ENCODE results near the gene TACC2. TPM values are rescaled to one million over a fixed set of nuclear protein-coding genes. Genes with fewer than 3 reads are reported as not detected.

Gene TACC2
- total RNA-seq, 4 donors from 2014 or later = 95.9 to 122 (median 114) TPM

DNA sequence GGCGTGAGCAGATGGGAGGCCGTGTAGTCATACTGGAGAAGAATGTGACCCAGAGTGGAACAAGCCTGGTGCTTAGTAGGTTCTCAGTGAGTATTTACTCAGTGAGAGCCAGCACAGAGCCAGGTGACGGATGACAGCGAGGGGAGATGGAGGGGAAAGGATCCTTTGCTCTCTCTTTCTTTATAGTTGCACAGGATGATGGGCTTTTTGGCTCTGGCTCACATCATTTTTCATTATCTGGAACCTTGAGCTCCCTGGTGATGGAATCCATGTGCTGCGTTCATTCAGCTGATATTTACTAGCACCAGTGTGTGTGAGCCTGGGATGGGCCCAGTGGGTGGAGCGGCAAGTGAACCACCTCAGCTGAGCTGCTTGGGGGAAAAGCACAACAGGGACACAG lies 299.3 kb downstream of the TACC2 start:
- TF ChIP-seq, protein P1, sequence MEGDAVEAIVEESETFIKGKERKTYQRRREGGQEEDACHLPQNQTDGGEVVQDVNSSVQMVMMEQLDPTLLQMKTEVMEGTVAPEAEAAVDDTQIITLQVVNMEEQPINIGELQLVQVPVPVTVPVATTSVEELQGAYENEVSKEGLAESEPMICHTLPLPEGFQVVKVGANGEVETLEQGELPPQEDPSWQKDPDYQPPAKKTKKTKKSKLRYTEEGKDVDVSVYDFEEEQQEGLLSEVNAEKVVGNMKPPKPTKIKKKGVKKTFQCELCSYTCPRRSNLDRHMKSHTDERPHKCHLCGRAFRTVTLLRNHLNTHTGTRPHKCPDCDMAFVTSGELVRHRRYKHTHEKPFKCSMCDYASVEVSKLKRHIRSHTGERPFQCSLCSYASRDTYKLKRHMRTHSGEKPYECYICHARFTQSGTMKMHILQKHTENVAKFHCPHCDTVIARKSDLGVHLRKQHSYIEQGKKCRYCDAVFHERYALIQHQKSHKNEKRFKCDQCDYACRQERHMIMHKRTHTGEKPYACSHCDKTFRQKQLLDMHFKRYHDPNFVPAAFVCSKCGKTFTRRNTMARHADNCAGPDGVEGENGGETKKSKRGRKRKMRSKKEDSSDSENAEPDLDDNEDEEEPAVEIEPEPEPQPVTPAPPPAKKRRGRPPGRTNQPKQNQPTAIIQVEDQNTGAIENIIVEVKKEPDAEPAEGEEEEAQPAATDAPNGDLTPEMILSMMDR (IDR thresholded peaks at IDR 0.05) = no peak
- no peak for TF ChIP-seq POLR2A (IDR thresholded peaks at IDR 0.05)
- Histone ChIP-seq H3K4me1 (no peaks in the 10 kb centered on the region), H3K27me3 (no peaks in the 10 kb centered on the region), H3K36me3 (no peaks in the 10 kb centered on the region), H3K9me3 (no peaks in the 10 kb centered on the region), H3K4me3 (replicated peaks in 1 of 3) (no peak overlapping the region), H3K27ac (no peak overlapping the region)
- WGBS, 2 donors = 88 to 95% methylated on average over 6 of the region's 6 CpGs
- DNase-seq = no peak
- intact Hi-C loops (cut with DNase I) = no loop called here

DNA sequence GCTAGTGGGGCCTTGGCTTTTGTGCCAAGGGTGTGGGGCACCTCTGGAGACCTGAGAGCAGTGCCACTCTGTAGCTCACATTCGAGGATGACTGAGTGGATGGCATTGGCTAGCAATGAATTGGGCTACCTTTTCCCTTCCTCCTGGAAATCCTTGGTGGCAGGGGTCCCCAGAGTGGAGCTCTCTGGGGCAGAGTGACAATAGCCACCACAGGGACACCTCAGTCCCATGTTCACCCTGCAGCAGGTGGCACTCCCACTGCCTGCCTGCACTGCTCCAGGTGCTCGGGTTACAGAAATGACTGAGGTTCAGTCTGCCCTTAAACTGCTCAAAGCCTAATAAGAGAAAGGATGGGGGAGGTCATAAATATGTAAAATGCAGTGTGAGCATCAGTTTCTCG lies 300.0 kb downstream of the TACC2 start:
- DNase-seq = no peak
- H3K9me3 ChIP-seq = no peaks in the 10 kb centered on the region
- no peaks in the 10 kb centered on the region for H3K4me1 ChIP-seq
- intact Hi-C loops (cut with DNase I) = no loop called here
- 56 to 88% methylated on average over 3 of the region's 3 CpGs for WGBS, 2 donors
- TF ChIP-seq, protein P1 (IDR thresholded peaks at IDR 0.05) = no peak
- no peak for TF ChIP-seq POLR2A (IDR thresholded peaks at IDR 0.05)
- H3K36me3 ChIP-seq = no peaks in the 10 kb centered on the region
- H3K27ac ChIP-seq = no peak overlapping the region
- no peak overlapping the region for H3K4me3 ChIP-seq (replicated peaks in 1 of 3)
- H3K27me3 ChIP-seq = no peaks in the 10 kb centered on the region

DNA sequence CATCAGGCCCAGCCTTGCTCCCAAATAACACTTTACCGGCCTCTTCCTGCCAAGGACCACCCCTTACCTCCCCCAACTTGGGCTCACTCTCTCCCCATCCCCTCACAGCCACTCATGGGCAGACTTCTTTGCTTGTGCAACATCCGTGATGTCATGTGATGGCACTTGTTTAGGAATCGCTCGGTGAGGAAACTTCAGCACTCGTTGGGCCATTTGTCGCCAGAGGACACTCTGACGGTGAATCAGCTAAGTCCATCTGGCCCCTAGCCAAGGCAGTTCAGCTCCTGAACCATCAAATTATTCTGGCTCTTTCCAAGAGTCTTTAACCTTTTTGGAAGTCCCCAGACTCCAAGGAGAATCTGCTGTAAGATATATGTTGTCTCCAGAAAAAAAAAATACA lies 301.4 kb downstream of the TACC2 start:
- WGBS, 2 donors = 60 to 64% methylated on average over 7 of the region's 7 CpGs
- intact Hi-C loops (cut with DNase I) = loop anchor here (10.0 kb wide), 1 partner anchor 414 kb away; no protein-coding TSS in a partner anchor

DNA sequence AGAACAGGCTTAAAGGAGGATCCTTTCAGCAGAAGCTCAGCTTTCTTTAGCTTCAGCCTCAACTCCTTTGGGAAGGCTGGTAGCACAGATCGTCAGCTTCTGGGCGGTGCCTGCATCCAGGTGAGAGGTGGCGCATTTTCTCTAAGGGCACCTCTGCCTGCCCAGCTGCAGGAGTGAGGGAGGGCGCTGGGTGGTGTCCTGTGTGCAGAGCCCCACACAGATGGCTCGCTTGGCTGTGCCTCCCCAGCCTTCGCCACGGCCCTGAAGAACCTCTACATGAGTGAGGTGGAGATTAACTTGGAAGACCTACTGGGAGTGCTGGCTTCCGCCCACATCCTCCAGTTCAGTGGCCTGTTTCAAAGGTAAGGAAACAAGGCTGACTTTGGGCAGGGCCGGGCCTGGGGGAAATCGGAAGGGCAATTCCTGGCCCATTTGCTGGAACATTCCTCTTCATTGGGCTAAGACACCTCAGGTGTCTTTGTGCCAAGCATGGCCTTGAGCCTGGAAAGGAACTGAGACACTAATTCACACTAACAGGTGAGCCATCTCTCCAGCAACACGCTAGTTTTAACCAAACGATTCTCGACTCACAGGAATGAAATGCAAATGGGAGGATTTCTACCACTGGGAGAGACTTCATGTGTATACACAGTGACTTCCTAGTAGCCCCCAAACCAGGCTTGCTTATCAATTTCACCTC lies 302.0 kb downstream of the TACC2 start:
- H3K27me3 ChIP-seq = no peaks in the 10 kb centered on the region
- no peak for TF ChIP-seq POLR2A (IDR thresholded peaks at IDR 0.05)
- TF ChIP-seq, protein P1 (IDR thresholded peaks at IDR 0.05) = no peak
- WGBS, 2 donors = 89 to 95% methylated on average over 9 to 13 of the region's 13 CpGs
- H3K4me3 ChIP-seq (replicated peaks in 1 of 3) = no peak overlapping the region
- no peak for DNase-seq
- no peaks in the 10 kb centered on the region for H3K9me3 ChIP-seq
- no peaks in the 10 kb centered on the region for H3K36me3 ChIP-seq
- H3K27ac ChIP-seq = no peak overlapping the region
- intact Hi-C loops (cut with DNase I) = loop anchor here (10.0 kb wide), 1 partner anchor 414 kb away; no protein-coding TSS in a partner anchor
- no peaks in the 10 kb centered on the region for H3K4me1 ChIP-seq

More for the DNA sequence above, 301.4 kb downstream of the TACC2 start:
- no peaks in the 10 kb centered on the region for H3K4me1 ChIP-seq
- H3K36me3 ChIP-seq = no peaks in the 10 kb centered on the region
- H3K27me3 ChIP-seq = no peaks in the 10 kb centered on the region
- no peak overlapping the region for H3K4me3 ChIP-seq (replicated peaks in 1 of 3)
- H3K27ac ChIP-seq = no peak overlapping the region
- no peak for TF ChIP-seq POLR2A (IDR thresholded peaks at IDR 0.05)
- TF ChIP-seq, protein P1 (IDR thresholded peaks at IDR 0.05) = no peak
- H3K9me3 ChIP-seq = no peaks in the 10 kb centered on the region
- no peak for DNase-seq

DNA sequence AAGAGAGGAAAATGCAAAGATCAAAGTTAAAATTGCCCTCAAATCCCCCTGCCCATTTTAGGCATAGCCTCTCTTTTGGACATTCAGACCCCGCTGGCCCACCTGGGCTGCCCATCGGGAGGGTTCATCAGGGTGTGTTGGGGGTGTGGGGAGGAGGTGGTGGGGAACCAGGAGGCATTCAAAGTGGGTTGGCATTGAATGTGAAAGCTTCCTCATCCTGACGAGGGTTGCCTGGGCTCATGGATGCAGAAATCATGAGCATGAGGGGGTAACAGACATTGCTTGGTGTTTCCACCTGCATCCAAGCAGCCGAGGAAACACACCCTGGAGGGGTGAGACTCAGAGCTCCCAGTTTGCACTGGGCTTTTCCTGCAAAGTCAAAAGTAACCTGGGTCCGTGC lies 302.8 kb downstream of the TACC2 start:
- Histone ChIP-seq H3K4me1 (no peaks in the 10 kb centered on the region), H3K9me3 (no peaks in the 10 kb centered on the region), H3K27ac (no peak overlapping the region), H3K4me3 (replicated peaks in 1 of 3) (no peak overlapping the region), H3K36me3 (no peaks in the 10 kb centered on the region), H3K27me3 (no peaks in the 10 kb centered on the region)
- TF ChIP-seq POLR2A (IDR thresholded peaks at IDR 0.05) = no peak
- TF ChIP-seq, protein P1 (IDR thresholded peaks at IDR 0.05) = no peak
- DNase-seq = no peak
- WGBS, 2 donors = 91 to 99% methylated on average over 5 of the region's 5 CpGs
- intact Hi-C loops (cut with DNase I) = loop anchor here (10.0 kb wide), 1 partner anchor 413 kb away; no protein-coding TSS in a partner anchor

Measured in thyroid gland (tissue), 4 donors.